HL-60 (cell line): ENCODE measurements around the gene CHRNA9.

Experiments used
- POLR2AphosphoS5 ChIP-seq: IDR thresholded peaks from 2 replicates; pipeline ENCODE4 v1.6.1; 2012; ENCODE audit warnings: low read depth
- TF ChIP-seq, protein P1 (sequence below): IDR thresholded peaks from one replicate; pipeline ENCODE4 v1.5.1; 2011; ENCODE audit warnings: low read length, control low read depth, inconsistent platforms; ENCODE audit not compliant: insufficient read depth
- TF ChIP-seq, protein P2 (sequence below): IDR thresholded peaks from 2 replicates; pipeline ENCODE4 v1.6.1; 2012; ENCODE audit warnings: low read depth; ENCODE audit not compliant: insufficient replicate concordance

DNA sequence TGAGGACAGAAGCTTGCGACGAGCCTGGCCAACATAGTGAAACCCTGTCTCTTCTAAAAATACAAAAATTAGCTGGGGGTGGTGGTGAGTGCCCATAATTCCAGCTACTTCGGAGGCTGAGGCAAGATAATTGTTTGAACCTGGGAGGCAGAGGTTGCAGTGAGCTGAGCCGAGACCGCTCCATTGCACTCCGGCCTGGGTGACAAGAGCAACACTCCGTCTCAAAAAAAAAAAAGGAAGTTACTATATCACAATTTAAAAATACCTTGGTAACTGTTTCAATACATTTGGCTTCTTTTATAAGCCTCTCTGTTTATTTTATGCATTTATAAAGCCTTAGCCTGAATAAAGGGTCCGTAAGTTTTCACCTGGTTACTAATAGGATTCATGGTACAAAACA is 46.6 kb upstream of the CHRNA9 start:
- TF ChIP-seq, protein P1, sequence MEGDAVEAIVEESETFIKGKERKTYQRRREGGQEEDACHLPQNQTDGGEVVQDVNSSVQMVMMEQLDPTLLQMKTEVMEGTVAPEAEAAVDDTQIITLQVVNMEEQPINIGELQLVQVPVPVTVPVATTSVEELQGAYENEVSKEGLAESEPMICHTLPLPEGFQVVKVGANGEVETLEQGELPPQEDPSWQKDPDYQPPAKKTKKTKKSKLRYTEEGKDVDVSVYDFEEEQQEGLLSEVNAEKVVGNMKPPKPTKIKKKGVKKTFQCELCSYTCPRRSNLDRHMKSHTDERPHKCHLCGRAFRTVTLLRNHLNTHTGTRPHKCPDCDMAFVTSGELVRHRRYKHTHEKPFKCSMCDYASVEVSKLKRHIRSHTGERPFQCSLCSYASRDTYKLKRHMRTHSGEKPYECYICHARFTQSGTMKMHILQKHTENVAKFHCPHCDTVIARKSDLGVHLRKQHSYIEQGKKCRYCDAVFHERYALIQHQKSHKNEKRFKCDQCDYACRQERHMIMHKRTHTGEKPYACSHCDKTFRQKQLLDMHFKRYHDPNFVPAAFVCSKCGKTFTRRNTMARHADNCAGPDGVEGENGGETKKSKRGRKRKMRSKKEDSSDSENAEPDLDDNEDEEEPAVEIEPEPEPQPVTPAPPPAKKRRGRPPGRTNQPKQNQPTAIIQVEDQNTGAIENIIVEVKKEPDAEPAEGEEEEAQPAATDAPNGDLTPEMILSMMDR = no peak
- TF ChIP-seq POLR2AphosphoS5 = no peak
- TF ChIP-seq, protein P2, sequence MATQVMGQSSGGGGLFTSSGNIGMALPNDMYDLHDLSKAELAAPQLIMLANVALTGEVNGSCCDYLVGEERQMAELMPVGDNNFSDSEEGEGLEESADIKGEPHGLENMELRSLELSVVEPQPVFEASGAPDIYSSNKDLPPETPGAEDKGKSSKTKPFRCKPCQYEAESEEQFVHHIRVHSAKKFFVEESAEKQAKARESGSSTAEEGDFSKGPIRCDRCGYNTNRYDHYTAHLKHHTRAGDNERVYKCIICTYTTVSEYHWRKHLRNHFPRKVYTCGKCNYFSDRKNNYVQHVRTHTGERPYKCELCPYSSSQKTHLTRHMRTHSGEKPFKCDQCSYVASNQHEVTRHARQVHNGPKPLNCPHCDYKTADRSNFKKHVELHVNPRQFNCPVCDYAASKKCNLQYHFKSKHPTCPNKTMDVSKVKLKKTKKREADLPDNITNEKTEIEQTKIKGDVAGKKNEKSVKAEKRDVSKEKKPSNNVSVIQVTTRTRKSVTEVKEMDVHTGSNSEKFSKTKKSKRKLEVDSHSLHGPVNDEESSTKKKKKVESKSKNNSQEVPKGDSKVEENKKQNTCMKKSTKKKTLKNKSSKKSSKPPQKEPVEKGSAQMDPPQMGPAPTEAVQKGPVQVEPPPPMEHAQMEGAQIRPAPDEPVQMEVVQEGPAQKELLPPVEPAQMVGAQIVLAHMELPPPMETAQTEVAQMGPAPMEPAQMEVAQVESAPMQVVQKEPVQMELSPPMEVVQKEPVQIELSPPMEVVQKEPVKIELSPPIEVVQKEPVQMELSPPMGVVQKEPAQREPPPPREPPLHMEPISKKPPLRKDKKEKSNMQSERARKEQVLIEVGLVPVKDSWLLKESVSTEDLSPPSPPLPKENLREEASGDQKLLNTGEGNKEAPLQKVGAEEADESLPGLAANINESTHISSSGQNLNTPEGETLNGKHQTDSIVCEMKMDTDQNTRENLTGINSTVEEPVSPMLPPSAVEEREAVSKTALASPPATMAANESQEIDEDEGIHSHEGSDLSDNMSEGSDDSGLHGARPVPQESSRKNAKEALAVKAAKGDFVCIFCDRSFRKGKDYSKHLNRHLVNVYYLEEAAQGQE = no peak
